Left ventricle myocardium inferior (tissue), 1 donor: ENCODE measurements around the gene SYP. TPM values are rescaled to one million over a fixed set of nuclear protein-coding genes. Genes with fewer than 3 reads are reported as not detected.

Experiments used
- DNase-seq: peaks from one replicate; pipeline ENCODE4 v3.0.0-alpha.2; 2020
- H3K27ac ChIP-seq: fragments of 200-600 bp; replicated peaks from 2 replicates; pipeline ENCODE4 v1.8.0; 2021
- H3K27me3 ChIP-seq: fragments of 200-600 bp; 2 replicates; pipeline ENCODE4 v1.8.0; 2021; ENCODE audit warnings: low read depth
- H3K36me3 ChIP-seq: fragments of 200-600 bp; 2 replicates; pipeline ENCODE4 v1.8.0; 2021
- H3K4me1 ChIP-seq: fragments of 200-600 bp; 2 replicates; pipeline ENCODE4 v1.8.0; 2021
- H3K4me3 ChIP-seq: fragments of 200-600 bp; 2 replicates; pipeline ENCODE4 v1.8.0; 2021; ENCODE audit warnings: mild to moderate bottlenecking, moderate library complexity
- H3K9me3 ChIP-seq: fragments of 200-600 bp; replicated peaks from 2 replicates; pipeline ENCODE4 v1.8.0; 2021
- CTCF ChIP-seq: fragments of 200-600 bp; IDR thresholded peaks from 2 replicates; pipeline ENCODE4 v1.8.0; 2021; ENCODE audit warnings: antibody characterized with exemption, mild to moderate bottlenecking, borderline replicate concordance
- intact Hi-C: fragments of 100-400 bp; cut with micrococcal nuclease; formaldehyde crosslinking; loops from one replicate; pipeline ENCODE4 v1.11.0; 2022
- total RNA-seq: library from RNA; stranded (reverse); fragmentation: NEBNext Ultra II Directional; extraction: Animal tissue kit (Norgen Biotek cat#: 25700); gene quantifications from one replicate; pipeline ENCODE4 v1.2.1, GENCODE V29; 2021
- donor health status: DM: no; HTN: yes; CAD: no; lungs with severe emphysema.

Gene SYP
- total RNA-seq, 1 donor from 2014 or later, result 1.6 TPM

- Histone ChIP-seq H3K9me3 (no peaks in the 10 kb centered on the region), H3K27ac (no peak overlapping the region), H3K27me3 (no peaks in the 10 kb centered on the region), H3K4me3 (peak overlapping the region; percentile 57), H3K36me3 (no peaks in the 10 kb centered on the region), H3K4me1 (peaks cover 2% of the 10 kb centered on the region)
- DNase-seq, result peak; percentile 64
- no peak for TF ChIP-seq CTCF
- intact Hi-C loops, result no loop called here
Observed at GRCh38 chrX:49230500-49231232, 30.7 kb upstream of the SYP start.

GRCh38 chrX:49228185-49228584 is 28.2 kb upstream of the SYP start:
- TF ChIP-seq CTCF, result no peak
- no peak for DNase-seq
- H3K36me3 ChIP-seq, result no peaks in the 10 kb centered on the region
- H3K4me3 ChIP-seq, result no peak overlapping the region
- no peaks in the 10 kb centered on the region for H3K27me3 ChIP-seq
- peaks cover 2% of the 10 kb centered on the region for H3K4me1 ChIP-seq
- no peak overlapping the region for H3K27ac ChIP-seq
- H3K9me3 ChIP-seq, result no peaks in the 10 kb centered on the region
- intact Hi-C loops, result no loop called here

GRCh38 chrX:49227726-49228125 is 27.7 kb upstream of the SYP start:
- DNase-seq, result no peak
- Histone ChIP-seq H3K27me3 (no peaks in the 10 kb centered on the region), H3K4me3 (no peak overlapping the region), H3K9me3 (no peaks in the 10 kb centered on the region), H3K27ac (no peak overlapping the region), H3K4me1 (peaks cover 2% of the 10 kb centered on the region), H3K36me3 (no peaks in the 10 kb centered on the region)
- intact Hi-C loops, result no loop called here
- no peak for TF ChIP-seq CTCF

- intact Hi-C loops, result no loop called here
- H3K4me1 ChIP-seq, result peaks cover 2% of the 10 kb centered on the region
- no peaks in the 10 kb centered on the region for H3K36me3 ChIP-seq
- no peaks in the 10 kb centered on the region for H3K9me3 ChIP-seq
- no peak for TF ChIP-seq CTCF
- no peaks in the 10 kb centered on the region for H3K27me3 ChIP-seq
- no peak overlapping the region for H3K4me3 ChIP-seq
- no peak overlapping the region for H3K27ac ChIP-seq
- no peak for DNase-seq
Observed at GRCh38 chrX:49226946-49227345, 27.0 kb upstream of the SYP start.

- no peaks in the 10 kb centered on the region for H3K27me3 ChIP-seq
- intact Hi-C loops, result no loop called here
- H3K4me3 ChIP-seq, result no peak overlapping the region
Observed at GRCh38 chrX:49225858-49226257, 25.9 kb upstream of the SYP start.

More at GRCh38 chrX:49225858-49226257, 25.9 kb upstream of the SYP start:
- Histone ChIP-seq H3K36me3 (no peaks in the 10 kb centered on the region), H3K27ac (no peak overlapping the region), H3K9me3 (no peaks in the 10 kb centered on the region), H3K4me1 (peaks cover 2% of the 10 kb centered on the region)
- no peak for TF ChIP-seq CTCF
- DNase-seq, result no peak
